H1 (cell line): ENCODE results near the gene IFI44L. TPM values are rescaled to one million over a fixed set of nuclear protein-coding genes. Genes with fewer than 3 reads are reported as not detected.
A peak's percentile ranks its signal among the peaks of the same experiment; 100 is the strongest.

Experiments
- CTCF ChIA-PET: fragments of 300-600 bp; sonication (Branson Sonifier 250); formaldehyde crosslinking; loops from one replicate; lab custom pipeline; 2021; ENCODE audit not compliant: partially characterized antibody; lab: Charles Lee
- POLR2A ChIA-PET: fragments of 300-600 bp; sonication (Branson Sonifier 250); formaldehyde crosslinking; loops from one replicate; lab custom pipeline; 2021; ENCODE audit warnings: inconsistent platforms; ENCODE audit not compliant: partially characterized antibody; lab: Charles Lee
- DNase-seq, 2 experiments: peaks; one replicate each; pipeline versions ENCODE4 v3.0.0 to v3.0.0-alpha.2; 2010 to 2022; ENCODE audit warnings: low spot score in 2 of 2, low read depth in 1 of 2, mixed read lengths in 1 of 2
- FAIRE-seq: peaks from 2 replicates; lab custom pipeline; 2011; peaks lifted over from hg19 to GRCh38; lab: Jason Lieb, UNC
- H2AFZ ChIP-seq: 2 replicates; pipeline ENCODE4 v1.8.1; 2012; ENCODE audit warnings: low read length, inconsistent platforms
- H2AK5ac ChIP-seq: 2 replicates; pipeline ENCODE4 v1.6.1; 2013; ENCODE audit warnings: low read depth, low read length
- H2BK120ac ChIP-seq: replicated peaks from 2 replicates; pipeline ENCODE3; 2013; ENCODE audit warnings: low read depth, low read length, inconsistent platforms
- H2BK12ac ChIP-seq: 2 replicates; pipeline ENCODE4 v1.6.1; 2013; ENCODE audit warnings: low read depth, low read length
- H2BK15ac ChIP-seq: 2 replicates; pipeline ENCODE4 v1.6.1; 2013; ENCODE audit warnings: low read length
- H2BK20ac ChIP-seq: 2 replicates; pipeline ENCODE4 v1.6.1; 2013; ENCODE audit warnings: low read length
- H2BK5ac ChIP-seq: 2 replicates; pipeline ENCODE4 v1.6.1; 2013; ENCODE audit warnings: low read depth, low read length
- H3K14ac ChIP-seq: 2 replicates; pipeline ENCODE4 v1.6.1; 2013; ENCODE audit warnings: inconsistent platforms; ENCODE audit not compliant: insufficient read length
- H3K18ac ChIP-seq: 2 replicates; pipeline ENCODE4 v1.6.1; 2013; ENCODE audit warnings: low read length; ENCODE audit errors: extremely low read depth
- H3K23ac ChIP-seq: 2 replicates; pipeline ENCODE4 v1.6.1; 2013; ENCODE audit warnings: inconsistent platforms; ENCODE audit not compliant: insufficient read length
- H3K23me2 ChIP-seq: 2 replicates; pipeline ENCODE4 v1.6.1; 2013; ENCODE audit warnings: low read depth, low read length
- H3K27ac ChIP-seq: 2 replicates; pipeline ENCODE4 v1.6.1; 2011; ENCODE audit warnings: low read depth, low read length, inconsistent platforms
- H3K27me3 ChIP-seq, 4 experiments: replicated peaks in 1 of 4; 1 replicate in 1 of 4; 2 replicates in 3 of 4; pipeline versions ENCODE4 v1.6.1 to v1.8.1; 2011 to 2013; ENCODE audit warnings: low read length in 3 of 4, mild to moderate bottlenecking in 3 of 4, inconsistent platforms in 2 of 4, mixed read lengths in 2 of 4, moderate library complexity in 1 of 4; ENCODE audit not compliant: control insufficient read depth in 3 of 4, insufficient read depth in 3 of 4; ENCODE audit errors: extremely low read depth in 1 of 4
- H3K36me3 ChIP-seq, 4 experiments: 2 replicates each; pipeline versions ENCODE4 v1.6.1 to v1.8.1; 2011 to 2013; ENCODE audit warnings: mild to moderate bottlenecking in 4 of 4, low read length in 3 of 4, moderate library complexity in 2 of 4, control low read depth in 1 of 4, inconsistent platforms in 1 of 4; ENCODE audit not compliant: insufficient read depth in 4 of 4, control insufficient read depth in 2 of 4
- H3K4ac ChIP-seq: replicated peaks from 2 replicates; pipeline ENCODE3; 2013; ENCODE audit warnings: low read length, low read depth, mixed read lengths, inconsistent platforms; ENCODE audit not compliant: insufficient read length
- H3K4me1 ChIP-seq, 4 experiments: replicated peaks in 1 of 4; 1 replicate in 1 of 4; 2 replicates in 3 of 4; pipeline versions ENCODE4 v1.6.1 to v1.8.1; 2011 to 2013; ENCODE audit warnings: low read length in 3 of 4, inconsistent platforms in 2 of 4, mixed read lengths in 1 of 4; ENCODE audit not compliant: insufficient read depth in 4 of 4, control insufficient read depth in 3 of 4
- H3K4me2 ChIP-seq, 2 experiments: 2 replicates each; pipeline versions ENCODE4 v1.6.1 to v1.8.1; 2011 to 2013; ENCODE audit warnings: low read depth in 2 of 2, low read length in 2 of 2, control low read depth in 1 of 2, inconsistent platforms in 1 of 2, mild to moderate bottlenecking in 1 of 2; ENCODE audit not compliant: insufficient read depth in 1 of 2
- H3K4me3 ChIP-seq, 4 experiments: fragments of 200-600, 300-600 bp in 1 of 4; sonication (generic), shearing (Covaris generic), sonication (Bioruptor Twin) in 1 of 4; 2 replicates each; pipeline versions ENCODE4 v1.5.1 to v1.8.1; 2011 to 2016; ENCODE audit warnings: low read length in 4 of 4, low read depth in 3 of 4, control low read depth in 2 of 4, inconsistent platforms in 2 of 4, mild to moderate bottlenecking in 2 of 4, mixed read lengths in 1 of 4, moderate library complexity in 1 of 4; ENCODE audit not compliant: insufficient read depth in 2 of 4; ENCODE audit errors: extremely low read depth in 1 of 4
- H3K56ac ChIP-seq: replicated peaks from 2 replicates; pipeline ENCODE3; 2013; ENCODE audit warnings: low read depth, mild to moderate bottlenecking, mixed read lengths, low read length, inconsistent platforms; ENCODE audit not compliant: insufficient read length
- H3K79me1 ChIP-seq: 2 replicates; pipeline ENCODE4 v1.6.1; 2013; ENCODE audit warnings: low read depth, low read length, control low read depth
- H3K79me2 ChIP-seq, 2 experiments: 2 replicates each; pipeline versions ENCODE4 v1.6.1 to v1.8.1; 2012 to 2013; ENCODE audit warnings: low read length in 2 of 2, mild to moderate bottlenecking in 2 of 2, inconsistent platforms in 1 of 2; ENCODE audit not compliant: insufficient read depth in 2 of 2, control insufficient read depth in 1 of 2
- H3K9ac ChIP-seq, 4 experiments: replicated peaks in 1 of 4; 1 replicate in 1 of 4; 2 replicates in 3 of 4; pipeline versions ENCODE4 v1.6.1 to v1.8.1; 2011 to 2013; ENCODE audit warnings: low read depth in 3 of 4, low read length in 3 of 4, control low read depth in 2 of 4, mild to moderate bottlenecking in 2 of 4, moderate library complexity in 2 of 4, inconsistent platforms in 1 of 4; ENCODE audit errors: extremely low read depth in 1 of 4
- H3K9me3 ChIP-seq, 2 experiments: 2 replicates each; pipeline versions ENCODE4 v1.6.1 to v1.8.1; 2012 to 2013; ENCODE audit warnings: mild to moderate bottlenecking in 2 of 2, moderate library complexity in 2 of 2, control low read depth in 1 of 2, inconsistent platforms in 1 of 2, low read depth in 1 of 2, low read length in 1 of 2, mixed read lengths in 1 of 2; ENCODE audit not compliant: insufficient read depth in 2 of 2
- H4K20me1 ChIP-seq, 2 experiments: replicated peaks in 1 of 2; 2 replicates each; pipeline versions ENCODE3 to v1.8.1; 2011 to 2013; ENCODE audit warnings: inconsistent platforms in 2 of 2, low read length in 2 of 2, mild to moderate bottlenecking in 1 of 2; ENCODE audit not compliant: insufficient read depth in 2 of 2, control insufficient read depth in 1 of 2
- H4K5ac ChIP-seq: 2 replicates; pipeline ENCODE4 v1.6.1; 2013; ENCODE audit warnings: low read length, low read depth, mixed read lengths, inconsistent platforms; ENCODE audit not compliant: insufficient read length
- H4K8ac ChIP-seq: 2 replicates; pipeline ENCODE4 v1.8.0; 2013; ENCODE audit warnings: mild to moderate bottlenecking, moderate library complexity, low read length, inconsistent platforms; ENCODE audit not compliant: insufficient read depth; ENCODE audit errors: extremely low read depth
- H4K91ac ChIP-seq: replicated peaks from 2 replicates; pipeline ENCODE3; 2013; ENCODE audit warnings: low read length, mixed read lengths, inconsistent platforms; ENCODE audit not compliant: insufficient read length
- CTBP2 ChIP-seq: IDR thresholded peaks from 2 replicates; pipeline ENCODE4 v1.7.0; 2011; ENCODE audit warnings: borderline replicate concordance, mild to moderate bottlenecking, moderate library complexity, mixed read lengths, low read length; ENCODE audit not compliant: insufficient read depth, insufficient read length
- EGR1 ChIP-seq: IDR thresholded peaks from 2 replicates; pipeline ENCODE4 v1.6.1; 2011; ENCODE audit warnings: low read depth, low read length, borderline replicate concordance
- GABPA ChIP-seq: IDR thresholded peaks from 2 replicates; pipeline ENCODE4 v1.6.1; 2011; ENCODE audit warnings: mild to moderate bottlenecking, low read length, moderate library complexity, borderline replicate concordance; ENCODE audit not compliant: insufficient read depth
- JUN ChIP-seq: IDR thresholded peaks from 2 replicates; pipeline ENCODE4 v1.6.1; 2011; ENCODE audit warnings: low read depth, mild to moderate bottlenecking, improper control_type of control experiment, low read length
- KDM5A ChIP-seq: fragments of 200-600 bp; IDR thresholded peaks from 2 replicates; pipeline ENCODE4 v1.7.1; 2012; ENCODE audit warnings: mild to moderate bottlenecking, low read length, inconsistent platforms, mixed read lengths
- POLR2AphosphoS5 ChIP-seq: IDR thresholded peaks from 2 replicates; pipeline ENCODE4 v1.6.1; 2011; ENCODE audit warnings: low read depth, low read length
- SIRT6 ChIP-seq: IDR thresholded peaks from one replicate; pipeline ENCODE4 v1.7.1; 2012; ENCODE audit warnings: low read length, inconsistent platforms
- WGBS, 2 experiments: shearing (Covaris generic) in 1 of 2; methylation state at CpG; one replicate each; pipeline versions ENCODE4 v1.1.6 to v1.1.7; 2013 to 2015; ENCODE audit warnings: low lambda C conversion rate in 2 of 2, mixed read lengths in 2 of 2, inconsistent platforms in 1 of 2, low coverage in 1 of 2, missing lambda C conversion rate in 1 of 2; ENCODE audit not compliant: insufficient replicate concordance in 2 of 2, insufficient coverage in 1 of 2, insufficient read length in 1 of 2; ENCODE audit errors: extremely low coverage in 1 of 2, missing lambda C conversion rate in 1 of 2; 5-methylcytosine and 5-hydroxymethylcytosine counted together
- polyA plus RNA-seq, 7 experiments: library from polyadenylated mRNA; depleted of rRNA in 3 of 7; stranded (reverse) in 5 of 7; unstranded in 2 of 7; fragments of >200 nt in 5 of 7; fragments of 200-250 nt in 2 of 7; gene quantifications; 1 replicate in 5 of 7; 2 replicates in 1 of 7; 4 replicates in 1 of 7; pipeline versions ENCODE4 v1.2.1 to v1.2.3, GENCODE V29; 2011 to 2013; ENCODE audit warnings: missing spikeins in 2 of 7, mixed read lengths in 2 of 7
- total RNA-seq: library from RNA; stranded (reverse); fragmentation: NEBNext Ultra II Directional; extraction: Animal tissue kit (Norgen Biotek cat#: 25700); gene quantifications from 2 replicates; pipeline ENCODE4 v1.2.1, GENCODE V29; 2021

Gene IFI44L
- total and polyA plus RNA-seq, 2 of the 8 experiments (the other 6 are each of a cell fraction or from before 2014, with no cell fraction given), result not detected

DNA sequence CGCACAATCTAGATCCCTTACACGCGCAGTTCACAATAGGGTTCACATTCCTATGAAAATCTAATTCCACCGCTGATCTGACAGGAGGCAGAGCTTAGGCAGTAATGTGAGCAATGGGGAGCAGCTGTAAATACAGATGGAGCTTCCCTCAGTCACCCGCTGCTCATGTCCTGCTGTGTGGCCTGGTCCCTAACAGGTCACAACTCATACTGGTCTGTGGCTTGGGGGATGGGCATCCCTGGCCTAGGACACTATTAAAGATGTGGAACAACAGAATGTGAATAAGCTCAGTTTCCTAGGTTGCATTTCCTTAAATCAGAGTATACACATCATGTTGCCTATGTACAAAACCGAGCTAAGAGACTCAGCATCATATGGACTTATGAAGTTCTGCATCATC, 45.6 kb downstream of the IFI44L start:
- Histone ChIP-seq H3K4me2 (no peak overlapping the region), H3K79me1 (no peaks in the 10 kb centered on the region), H2BK12ac (no peak overlapping the region), H3K18ac (no peak overlapping the region), H3K23me2 (no peaks in the 10 kb centered on the region), H3K27ac (no peak overlapping the region), H4K5ac (no peak overlapping the region), H3K36me3 (no peaks in the 10 kb centered on the region), H3K56ac (no peak overlapping the region), H3K23ac (no peak overlapping the region), H3K4me1 (no peaks in the 10 kb centered on the region), H2AK5ac (no peak overlapping the region), H2BK120ac (no peak overlapping the region), H3K4me3 (no peak overlapping the region), H2AFZ (no peak overlapping the region), H3K14ac (no peak overlapping the region), H3K9ac (no peak overlapping the region), H3K9me3 (no peaks in the 10 kb centered on the region), H4K91ac (no peak overlapping the region), H4K8ac (no peak overlapping the region), H3K4ac (no peak overlapping the region), H4K20me1 (no peaks in the 10 kb centered on the region), H3K27me3 (no peaks in the 10 kb centered on the region), H2BK20ac (no peak overlapping the region), H2BK15ac (no peak overlapping the region), H2BK5ac (no peak overlapping the region), H3K79me2 (no peaks in the 10 kb centered on the region)
- ChIA-PET CTCF (interaction anchor here (0.6 to 3.7 kb wide), 5 partner anchors 8 to 807 kb away, joined by 3 to 14 read pairs (median 6); no protein-coding TSS in a partner anchor), POLR2A (no interaction called here)
- TF ChIP-seq CTBP2, result no peak
- no peak for TF ChIP-seq SIRT6
- TF ChIP-seq GABPA, result no peak
- TF ChIP-seq KDM5A, result no peak
- TF ChIP-seq POLR2AphosphoS5, result peak; percentile 69
- no peak for TF ChIP-seq JUN
- TF ChIP-seq EGR1, result no peak
- no peak for DNase-seq
- WGBS, 2 experiments, result 93% methylated on average over 6 of the region's 6 CpGs; no CpG with 5 or more reads in 1 of the 2 experiments
- FAIRE-seq, result no peak
